Glomerular endothelial cell (primary cell): Measurements from ENCODE around the gene TSPEAR. TPM values are rescaled to one million over a fixed set of nuclear protein-coding genes. Genes with fewer than 3 reads are reported as not detected.
"Not testable (repeated sequence)": the region's sequence is repeated elsewhere in the genome, so short reads cannot be mapped to it uniquely, and the experiment has no call there.

ENCODE experiments used
- DNase-seq: peaks from one replicate; pipeline ENCODE4 v3.0.0-alpha.2; 2011; ENCODE audit warnings: low read depth, low spot score; ENCODE audit errors: extremely low read depth
- total RNA-seq: library from RNA; depleted of rRNA; stranded (reverse); fragments of >200 nt; gene quantifications from 2 replicates; pipeline ENCODE4 v1.2.3, GENCODE V29; 2015

The TSPEAR gene
- total RNA-seq, 1 donor from 2014 or later = 0.12 TPM

DNA sequence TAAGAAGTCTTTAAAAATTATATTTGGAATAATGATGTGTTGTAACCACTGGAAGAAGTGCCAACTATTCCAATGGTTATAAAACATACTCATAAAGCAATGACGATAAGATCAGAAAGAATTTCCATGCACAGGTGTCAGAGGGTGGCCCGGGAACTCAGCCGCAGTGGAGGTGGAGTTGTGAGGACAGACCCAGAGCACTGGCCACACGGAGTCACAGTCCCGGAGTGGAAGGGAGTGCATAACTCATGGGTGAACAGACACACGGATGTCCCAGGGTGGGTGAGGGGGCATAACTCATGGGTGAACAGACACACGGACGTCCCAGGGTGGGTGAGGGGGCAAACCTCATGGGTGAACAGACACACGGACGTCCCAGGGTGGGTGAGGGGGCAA, 135.3 kb downstream of the TSPEAR start:
- no peak for DNase-seq

DNA sequence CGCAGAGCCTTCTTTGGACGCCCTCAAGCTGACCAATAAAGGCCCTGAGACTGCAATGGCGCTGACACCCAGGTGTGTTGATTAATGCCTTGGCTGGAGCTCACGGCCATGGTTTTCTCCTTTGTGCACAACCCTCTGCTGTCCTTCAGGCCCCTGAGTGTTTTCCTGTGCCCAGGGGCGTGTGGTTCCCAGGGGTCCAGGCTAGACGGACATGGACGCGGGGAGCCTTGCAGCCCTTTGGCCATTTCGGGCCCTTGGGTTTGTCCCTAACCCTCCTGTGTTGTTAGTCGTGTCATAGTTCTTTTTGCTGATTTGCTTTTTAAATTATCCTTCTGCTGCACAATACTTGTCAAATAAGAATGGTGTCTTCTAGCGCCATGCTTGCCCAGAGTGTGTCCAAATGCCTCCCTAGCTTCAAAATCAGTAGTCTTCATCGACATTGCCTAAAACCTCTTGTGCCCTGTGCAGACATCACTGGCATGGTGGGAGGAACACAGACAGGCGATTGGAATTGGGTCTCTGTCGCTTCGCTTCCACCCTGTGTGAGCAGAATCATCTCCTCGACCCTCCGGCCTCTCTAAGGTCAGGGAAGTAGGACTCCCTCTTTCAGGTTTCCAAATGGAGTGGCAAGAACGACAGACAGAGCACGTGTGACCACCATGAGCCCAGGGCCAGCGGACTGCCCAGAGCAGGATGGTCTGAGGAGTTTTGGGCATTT, 135.9 kb downstream of the TSPEAR start:
- DNase-seq = no peak

DNA sequence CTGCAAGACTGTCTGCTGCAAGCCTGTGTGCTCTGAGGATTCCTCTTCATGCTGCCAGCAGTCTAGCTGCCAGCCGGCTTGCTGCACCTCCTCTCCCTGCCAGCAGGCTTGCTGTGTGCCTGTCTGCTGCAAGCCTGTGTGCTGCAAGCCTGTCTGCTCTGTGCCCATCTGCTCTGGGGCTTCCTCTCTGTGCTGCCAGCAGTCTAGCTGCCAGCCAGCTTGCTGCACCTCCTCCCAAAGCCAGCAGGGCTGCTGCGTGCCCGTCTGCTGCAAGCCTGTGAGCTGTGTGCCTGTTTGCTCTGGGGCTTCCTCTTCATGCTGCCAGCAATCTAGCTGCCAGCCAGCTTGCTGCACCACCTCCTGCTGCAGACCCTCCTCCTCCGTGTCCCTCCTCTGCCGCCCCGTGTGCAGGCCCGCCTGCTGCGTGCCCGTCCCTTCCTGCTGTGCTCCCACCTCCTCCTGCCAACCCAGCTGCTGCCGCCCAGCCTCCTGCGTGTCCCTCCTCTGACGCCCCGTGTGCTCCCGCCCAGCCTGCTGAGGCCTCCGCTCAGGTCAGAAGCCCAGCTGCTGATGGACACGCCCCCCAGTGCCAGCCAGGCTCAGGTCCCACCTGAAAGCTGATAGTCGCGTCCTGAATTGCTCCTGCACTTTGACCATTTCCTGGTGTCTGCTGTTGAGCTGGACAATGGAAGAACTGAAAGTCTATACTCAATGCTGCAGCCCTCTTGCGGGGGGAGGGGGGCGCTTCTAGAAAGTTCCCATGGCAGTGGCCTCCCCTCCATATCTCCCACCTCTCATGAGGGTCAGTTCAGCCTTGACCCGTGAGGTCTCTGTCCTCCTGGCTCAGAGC, 136.7 kb downstream of the TSPEAR start:
- no peak for DNase-seq

DNA sequence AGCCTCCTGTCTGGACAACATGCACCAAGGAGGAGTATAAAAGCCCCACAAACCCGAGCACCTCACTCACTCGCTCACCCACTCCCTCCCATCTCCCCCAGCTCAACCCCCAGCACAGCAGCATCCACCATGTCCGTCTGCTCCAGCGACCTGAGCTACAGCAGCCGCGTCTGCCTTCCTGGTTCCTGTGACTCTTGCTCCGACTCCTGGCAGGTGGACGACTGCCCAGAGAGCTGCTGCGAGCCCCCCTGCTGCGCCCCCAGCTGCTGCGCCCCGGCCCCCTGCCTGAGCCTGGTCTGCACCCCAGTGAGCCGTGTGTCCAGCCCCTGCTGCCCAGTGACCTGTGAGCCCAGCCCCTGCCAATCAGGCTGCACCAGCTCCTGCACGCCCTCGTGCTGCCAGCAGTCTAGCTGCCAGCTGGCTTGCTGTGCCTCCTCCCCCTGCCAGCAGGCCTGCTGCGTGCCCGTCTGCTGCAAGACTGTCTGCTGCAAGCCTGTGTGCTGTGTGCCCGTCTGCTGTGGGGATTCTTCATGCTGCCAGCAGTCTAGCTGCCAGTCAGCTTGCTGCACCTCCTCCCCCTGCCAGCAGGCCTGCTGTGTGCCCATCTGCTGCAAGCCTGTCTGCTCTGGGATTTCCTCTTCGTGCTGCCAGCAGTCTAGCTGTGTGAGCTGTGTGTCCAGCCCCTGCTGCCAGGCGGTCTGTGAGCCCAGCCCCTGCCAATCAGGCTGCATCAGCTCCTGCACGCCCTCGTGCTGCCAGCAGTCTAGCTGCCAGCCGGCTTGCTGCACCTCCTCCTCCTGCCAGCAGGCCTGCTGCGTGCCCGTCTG, 137.5 kb downstream of the TSPEAR start, which contains the start of gene KRTAP10-4:
Gene KRTAP10-4, plus strand, starts transcription at position 100 of the 827 bp plus-strand sequence. Its CDS starts 30 bp downstream, at position 130.
- DNase-seq = not testable (repeated sequence)

DNA sequence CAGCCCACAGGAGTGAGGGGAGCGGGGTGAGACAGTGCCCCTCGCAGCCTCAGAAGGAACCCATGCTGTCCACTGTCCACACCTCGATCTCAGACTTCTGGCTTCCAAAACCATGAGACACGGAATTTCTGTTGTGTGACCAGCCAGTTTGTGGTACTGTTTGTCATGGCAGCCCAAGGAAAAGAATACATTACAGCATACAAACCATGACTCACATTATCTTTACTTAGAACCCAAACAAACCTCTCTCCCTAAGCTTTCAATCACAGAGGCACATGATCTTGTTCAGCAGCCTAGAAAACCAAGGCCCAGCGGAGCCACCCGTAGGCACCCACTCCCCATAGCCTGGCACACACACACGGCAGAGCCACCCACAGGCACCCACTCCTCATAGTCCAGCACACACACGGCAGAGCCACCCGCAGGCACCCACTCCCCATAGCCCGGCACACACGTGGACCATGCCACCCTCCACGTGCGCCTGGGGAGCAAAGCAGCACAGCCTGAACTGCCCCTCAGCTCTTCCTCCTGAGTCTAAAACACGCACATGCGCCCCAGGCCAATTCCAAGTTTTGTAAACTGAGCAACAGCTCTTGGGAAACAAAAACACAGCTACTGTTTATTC, 138.3 kb downstream of the TSPEAR start:
- no peak for DNase-seq

DNA sequence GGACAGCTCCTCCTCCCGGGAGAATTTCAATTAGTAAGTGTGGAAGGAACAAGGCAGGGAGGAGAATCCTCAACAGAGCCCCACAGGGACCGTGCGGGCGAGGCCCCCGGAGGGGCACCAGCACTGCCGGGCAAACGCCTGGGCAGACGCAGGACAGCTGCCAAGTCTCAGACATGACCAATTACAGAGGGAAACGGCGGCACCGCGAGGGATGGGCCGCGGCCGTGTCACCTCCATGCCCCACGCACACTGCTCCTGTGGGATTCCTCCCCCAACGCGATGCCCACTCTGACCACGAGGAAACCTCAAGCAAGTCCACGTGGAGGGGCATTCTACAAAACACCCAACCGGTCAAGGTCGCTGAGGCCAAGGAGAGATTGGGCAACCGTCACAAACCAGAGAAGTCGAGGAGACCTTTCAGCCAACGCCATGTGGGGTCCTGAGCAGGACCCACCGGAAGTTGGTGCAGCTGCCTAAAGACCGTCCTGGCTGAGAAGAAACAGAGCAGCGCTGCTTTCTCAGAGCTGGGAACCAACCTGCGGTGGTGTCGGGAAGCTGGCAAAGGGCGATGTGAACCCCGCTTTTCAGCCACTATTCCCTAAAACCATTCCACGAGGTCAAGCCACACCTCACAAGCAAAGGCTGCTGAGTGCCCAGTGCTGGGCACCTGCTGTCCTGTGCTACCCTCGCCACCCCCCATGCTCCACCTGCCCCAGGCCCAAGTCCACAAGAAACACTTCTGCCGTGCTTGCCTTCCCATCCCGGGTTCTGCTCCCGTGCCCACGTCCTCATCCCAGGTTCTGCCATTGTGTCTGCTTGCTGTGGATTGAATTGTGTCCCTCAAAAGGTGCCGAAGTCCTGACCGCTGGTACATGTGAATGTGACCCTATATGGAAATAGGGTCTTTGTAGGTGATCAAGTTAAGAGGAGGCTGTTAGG, 139.3 kb downstream of the TSPEAR start:
- no peak for DNase-seq

DNA sequence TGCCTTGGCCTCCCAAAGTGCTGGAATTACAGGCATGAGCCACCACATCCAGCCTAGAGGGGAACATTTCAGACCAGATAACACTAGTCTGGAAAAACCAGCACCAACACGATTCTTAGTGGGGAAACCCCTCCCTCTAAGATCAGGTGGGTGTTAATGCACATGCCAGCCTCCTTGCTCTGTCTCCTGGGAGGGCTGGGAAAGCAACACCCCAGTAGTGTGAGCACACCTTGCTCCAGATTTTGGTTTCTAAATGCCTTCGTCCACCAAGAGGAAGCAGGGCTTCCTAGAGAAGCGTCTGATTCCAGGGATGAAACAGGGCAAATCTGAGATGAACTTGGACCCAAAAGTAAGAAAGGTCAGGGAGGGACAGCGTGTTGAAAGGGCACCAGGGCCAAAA, 140.1 kb downstream of the TSPEAR start:
- DNase-seq = no peak

DNA sequence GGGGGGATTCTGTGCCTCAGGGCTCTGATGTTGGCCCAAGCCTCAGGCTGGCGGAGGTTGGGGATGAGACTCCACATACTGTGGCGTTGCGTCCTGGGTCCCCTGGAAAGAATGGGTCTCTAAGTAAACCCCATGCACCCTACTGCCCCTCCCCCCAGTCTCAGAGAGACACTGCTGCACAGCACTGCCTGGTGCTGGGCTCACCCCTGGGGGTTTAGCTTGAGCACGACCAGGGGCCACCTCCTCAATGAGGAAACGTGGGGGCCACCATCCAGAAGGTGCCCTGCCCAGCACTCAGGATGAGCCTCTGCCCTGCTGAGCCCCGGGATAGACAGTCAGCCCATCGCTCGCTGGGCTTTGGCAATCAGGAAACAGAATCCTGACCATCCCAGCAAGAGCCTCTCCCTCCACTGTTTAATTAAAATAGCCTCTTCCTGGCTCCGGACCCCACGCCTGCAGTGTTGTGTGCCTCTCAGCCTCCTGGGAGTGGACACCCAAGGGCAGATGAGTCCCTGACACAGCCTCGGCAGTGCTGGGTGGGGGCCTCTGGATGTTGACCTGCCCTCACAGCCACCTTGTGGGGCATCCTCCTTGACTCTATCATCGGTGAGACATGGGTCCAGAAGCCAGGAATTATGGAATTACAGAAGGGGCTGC, 141.4 kb downstream of the TSPEAR start:
- no peak for DNase-seq

DNA sequence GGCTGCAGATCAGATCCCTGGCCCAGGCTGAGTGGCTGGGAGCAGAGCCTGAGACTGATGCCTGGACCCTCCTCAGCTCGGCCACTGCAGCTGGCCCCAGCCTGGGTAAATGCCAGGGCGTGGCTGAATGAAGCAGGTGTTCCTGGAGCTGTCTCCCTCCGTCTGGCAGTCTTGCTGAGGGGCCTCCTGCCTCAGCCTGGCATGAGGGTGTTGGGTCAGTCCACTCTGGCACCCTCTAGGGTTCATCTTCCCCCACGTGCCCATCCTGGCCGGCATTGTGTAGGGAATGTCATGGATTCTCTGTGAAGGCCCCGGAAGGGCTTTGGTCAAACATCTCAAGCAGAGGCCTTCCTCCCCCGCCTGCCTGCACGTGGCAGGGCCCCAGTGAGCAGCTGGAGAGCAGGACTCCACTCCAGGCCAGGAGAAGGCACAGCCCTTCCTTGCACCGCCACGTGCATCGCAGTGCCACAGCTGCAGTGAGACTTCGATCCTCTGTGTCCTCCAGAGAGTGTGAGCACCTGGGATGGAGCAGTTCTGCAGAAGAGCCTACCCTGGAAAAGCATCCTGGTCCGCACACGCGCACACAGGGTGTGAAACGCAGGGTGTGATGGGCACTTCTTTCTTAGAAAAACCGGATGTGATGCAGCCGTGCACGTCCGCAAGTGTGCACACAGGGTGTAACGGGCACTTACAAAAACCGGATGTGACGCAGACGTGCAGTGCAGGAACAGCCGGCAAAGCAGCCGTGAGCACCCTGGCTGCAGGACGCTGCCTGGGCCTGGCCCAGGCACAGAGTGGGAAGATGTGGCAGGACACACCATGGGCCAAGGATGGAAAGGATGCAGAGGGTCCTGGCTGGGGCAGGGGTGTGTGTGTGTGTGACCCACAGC, 142.5 kb downstream of the TSPEAR start:
- DNase-seq = no peak

DNA sequence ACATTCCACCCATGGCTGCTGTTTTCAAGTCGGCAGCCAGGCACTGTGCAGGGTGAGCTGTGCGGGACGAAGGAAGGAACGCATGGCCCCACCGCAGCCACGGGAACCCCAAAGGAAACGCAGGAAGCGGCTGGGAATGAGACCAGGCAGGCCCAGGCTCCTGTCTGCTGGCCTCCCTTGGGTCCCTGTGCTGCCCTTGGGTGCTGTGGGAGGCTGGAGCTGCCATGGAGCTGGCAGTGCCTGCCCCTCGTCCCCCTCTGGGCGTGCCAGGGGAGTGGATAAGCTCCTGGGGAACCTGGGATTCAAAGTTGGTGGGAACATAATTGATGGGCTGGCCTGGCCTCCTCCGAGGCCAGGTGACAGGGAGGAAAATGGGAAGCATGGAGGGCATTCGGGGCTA, 143.1 kb downstream of the TSPEAR start:
- no peak for DNase-seq

DNA sequence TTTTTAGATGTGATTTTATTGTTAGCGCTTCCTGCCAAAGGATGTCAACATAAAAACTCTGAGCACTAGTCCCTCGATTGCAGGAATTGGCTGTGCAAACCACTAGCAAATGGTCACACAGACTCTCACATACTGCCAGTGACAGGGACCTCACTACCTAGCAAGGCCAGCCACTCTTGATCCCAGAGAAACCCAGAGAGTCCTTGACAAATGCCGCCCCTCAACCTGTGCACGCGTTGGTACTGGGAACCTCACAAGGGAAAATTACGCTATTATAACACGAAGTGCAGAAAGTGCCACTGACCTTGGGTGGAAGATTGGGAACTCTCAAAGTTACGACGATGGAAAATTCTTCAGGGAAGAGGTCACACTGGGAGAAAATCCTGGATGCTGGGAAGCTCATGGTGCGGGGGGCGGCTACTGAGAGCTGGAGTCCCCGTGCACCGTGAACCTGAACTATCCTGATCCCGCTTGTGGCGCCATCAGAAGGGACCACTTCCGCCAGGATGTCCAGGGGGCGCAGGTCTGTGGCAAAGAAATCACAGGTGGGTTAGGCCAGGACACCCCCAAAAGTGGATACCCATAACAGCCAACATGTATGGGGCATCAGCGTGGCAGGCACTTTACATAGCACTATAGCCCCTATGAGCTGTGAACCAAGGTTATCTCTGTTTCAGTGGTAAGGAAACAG, 143.7 kb downstream of the TSPEAR start:
- DNase-seq = no peak

DNA sequence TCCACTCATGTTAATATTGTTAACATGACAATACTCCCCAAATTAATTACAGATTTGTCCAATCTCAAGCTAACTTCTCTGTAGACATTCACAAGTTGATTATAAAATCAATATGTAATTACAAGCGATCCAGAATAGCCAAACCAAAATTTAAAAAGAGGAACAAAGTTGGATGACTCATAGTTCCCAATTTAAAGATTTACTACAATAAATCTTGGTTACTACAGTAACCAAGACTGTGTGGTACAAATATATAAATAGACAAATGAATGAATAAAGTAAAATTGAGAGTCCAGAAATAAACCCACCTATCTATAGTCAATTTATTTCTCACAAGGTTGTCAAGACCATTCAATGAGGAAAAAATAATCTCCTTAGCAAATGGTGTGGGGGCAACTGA, 145.0 kb downstream of the TSPEAR start:
- no peak for DNase-seq

DNA sequence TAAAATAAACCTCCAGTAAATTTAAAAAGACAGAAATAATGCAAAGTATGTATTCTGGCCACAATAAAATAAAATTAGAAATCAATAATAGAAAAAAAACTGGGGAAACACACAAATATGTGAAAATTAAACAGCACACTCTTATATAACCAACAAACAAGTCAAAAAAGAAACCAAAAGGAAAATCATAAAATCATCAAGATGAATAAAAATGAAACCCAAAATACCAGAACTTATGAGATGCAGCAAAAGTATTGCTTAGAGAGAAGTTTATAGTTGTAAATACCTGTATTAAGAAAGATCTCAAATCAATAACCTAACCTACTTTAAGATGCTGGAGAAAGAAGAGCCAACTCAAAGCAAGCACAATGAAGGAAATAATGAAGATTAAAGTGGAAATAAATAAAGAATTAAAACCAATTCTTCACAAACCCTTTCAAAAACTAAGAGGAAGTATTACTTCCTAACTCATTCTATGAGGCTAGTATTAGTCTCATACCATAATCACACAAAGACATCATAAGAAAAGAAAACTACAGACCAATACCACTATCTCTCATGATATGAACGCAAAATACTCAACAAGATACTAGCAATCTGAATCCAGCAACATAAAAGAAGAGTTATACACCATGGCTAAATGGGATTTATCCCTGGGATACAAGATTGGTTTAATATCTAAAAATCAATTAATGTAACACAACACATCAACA, 146.3 kb downstream of the TSPEAR start:
- DNase-seq = no peak

DNA sequence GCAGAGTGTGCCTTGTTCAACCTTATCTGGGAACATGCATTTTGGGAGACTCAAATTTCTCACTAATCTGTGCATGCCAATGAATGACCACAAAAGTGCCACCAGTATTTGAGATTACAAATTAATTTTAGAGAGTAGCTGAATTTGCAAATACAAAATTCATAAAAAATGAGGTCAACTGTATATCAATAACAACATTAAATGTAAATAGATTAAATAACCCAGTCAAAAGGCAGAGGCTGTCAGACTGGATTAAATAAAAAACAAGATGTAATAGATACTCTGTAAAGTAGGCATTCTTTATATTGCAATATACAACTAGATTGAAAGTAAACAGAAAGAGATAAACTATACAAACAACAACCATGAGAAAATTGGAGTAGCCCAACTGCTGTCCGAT, 147.3 kb downstream of the TSPEAR start:
- DNase-seq = no peak

DNA sequence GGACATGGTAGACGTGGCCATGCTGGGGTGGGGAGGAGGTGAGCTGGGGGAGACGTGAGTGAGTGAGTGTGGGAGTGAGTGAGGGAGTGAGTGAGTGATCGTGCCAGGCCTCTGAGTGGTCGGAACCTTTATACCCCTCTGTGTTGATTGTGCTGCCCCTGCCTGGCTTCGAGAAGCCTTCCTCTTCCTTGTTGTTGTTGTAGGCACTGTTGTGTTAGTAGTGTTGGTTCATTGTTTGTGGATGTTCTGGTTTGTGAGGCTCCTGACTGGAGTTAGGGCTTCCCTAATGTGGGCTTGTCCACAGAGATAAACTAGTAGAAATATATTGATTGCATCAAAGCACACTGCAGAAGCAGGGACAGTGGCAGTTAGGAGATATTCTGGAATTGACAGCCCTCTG, 152.7 kb downstream of the TSPEAR start, which contains the start of gene KRTAP10-3:
Gene KRTAP10-3, minus strand, starts transcription at position 101 of the 400 bp plus-strand sequence. Its CDS starts 80 bp downstream, at position 21.
- DNase-seq = no peak

DNA sequence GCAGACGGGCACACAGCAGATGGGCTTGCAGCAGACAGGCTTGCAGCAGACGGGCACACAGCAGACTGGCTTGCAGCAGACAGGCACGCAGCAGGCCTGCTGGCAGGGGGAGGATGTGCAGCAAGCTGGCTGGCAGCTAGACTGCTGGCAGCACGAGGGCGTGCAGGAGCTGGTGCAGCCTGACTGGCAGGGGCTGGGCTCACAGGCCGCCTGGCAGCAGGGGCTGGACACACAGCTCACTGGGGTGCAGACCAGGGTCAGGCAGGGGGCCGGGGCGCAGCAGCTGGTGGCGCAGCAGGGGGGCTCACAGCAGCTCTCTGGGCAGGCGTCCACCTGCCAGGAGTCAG, 153.1 kb downstream of the TSPEAR start:
- not testable (repeated sequence) for DNase-seq
